Right ventricle myocardium superior (tissue), 1 donor: Measurements from ENCODE around the gene MDFIC2. TPM values are rescaled to one million over a fixed set of nuclear protein-coding genes. Genes with fewer than 3 reads are reported as not detected.
"Not testable (repeated sequence)": the region's sequence is repeated elsewhere in the genome, so short reads cannot be mapped to it uniquely, and the experiment has no call there.

Experiments
- ATAC-seq: fragments of 200-7000 bp; cut with Tn5 transposase; one replicate; pipeline ENCODE4 v1.9.1; 2020; ENCODE audit warnings: mild to moderate bottlenecking; ENCODE audit not compliant: poor library complexity
- DNase-seq: peaks from one replicate; pipeline ENCODE4 v3.0.0-alpha.2; 2020
- intact Hi-C: fragments of 100-400 bp; cut with DNase I; formaldehyde crosslinking; loops from one replicate; pipeline ENCODE4 v1.11.2; 2022
- total RNA-seq: library from RNA; stranded (reverse); fragmentation: NEBNext Ultra II Directional; extraction: Animal tissue kit (Norgen Biotek cat#: 25700); gene quantifications from one replicate; pipeline ENCODE4 v1.2.1, GENCODE V29; 2021
- donor health status: DM: no; HTN: yes; CAD: no; lungs with severe emphysema.

Gene MDFIC2
- total RNA-seq, 1 donor from 2014 or later: not detected

DNA sequence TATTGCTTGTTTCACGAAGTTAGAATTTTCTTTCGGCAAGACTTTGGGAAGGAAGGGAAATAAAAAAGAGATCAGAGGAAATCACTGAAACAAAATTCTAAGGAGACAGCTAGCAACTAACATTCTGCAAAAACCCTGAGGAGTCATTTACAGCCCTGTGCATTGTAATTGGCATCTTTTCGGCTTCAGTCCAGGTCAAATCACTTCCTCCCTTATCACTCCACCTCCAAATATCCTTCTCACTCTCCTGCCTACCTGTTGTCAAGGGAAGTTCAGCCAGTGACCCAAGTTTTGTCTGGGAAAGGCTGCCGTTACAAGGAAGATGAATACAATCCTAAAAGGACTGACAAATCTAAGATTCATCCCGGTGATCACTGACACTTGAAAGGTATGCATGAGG is 39.6 kb downstream of the MDFIC2 start:
- intact Hi-C loops: no loop called here
- no peak for DNase-seq
- ATAC-seq: no peak

DNA sequence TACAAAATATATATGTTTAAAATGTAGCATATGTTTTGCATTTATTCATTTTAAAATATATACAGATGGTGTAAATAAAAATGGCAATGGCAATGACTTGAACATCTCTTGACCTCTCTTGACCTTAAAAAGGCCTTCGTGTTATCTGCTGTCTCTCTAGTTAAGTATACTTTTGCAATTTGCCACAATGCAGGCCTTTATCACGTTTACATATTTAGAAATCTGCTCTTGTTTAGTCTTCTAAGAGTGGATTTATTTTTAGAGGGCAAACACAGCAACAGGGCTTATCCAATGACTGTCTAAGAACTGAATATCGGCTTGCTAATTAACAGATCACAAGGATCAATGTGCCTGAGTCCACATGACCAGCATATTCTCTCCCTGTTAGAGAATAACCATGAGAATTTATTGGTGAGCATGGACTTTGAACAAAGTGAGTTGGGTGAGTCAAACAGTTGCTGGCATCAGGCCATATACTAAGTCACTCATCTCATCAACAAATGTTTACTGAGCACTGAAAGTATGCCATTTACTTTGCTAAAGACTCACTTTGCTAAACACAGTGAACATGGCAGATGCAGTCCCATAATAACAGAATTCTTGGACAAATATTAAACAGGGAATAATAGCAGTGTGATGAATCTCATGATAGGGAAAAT is 48.2 kb downstream of the MDFIC2 start:
- no peak for DNase-seq
- intact Hi-C loops: no loop called here
- ATAC-seq: peak; percentile 31

DNA sequence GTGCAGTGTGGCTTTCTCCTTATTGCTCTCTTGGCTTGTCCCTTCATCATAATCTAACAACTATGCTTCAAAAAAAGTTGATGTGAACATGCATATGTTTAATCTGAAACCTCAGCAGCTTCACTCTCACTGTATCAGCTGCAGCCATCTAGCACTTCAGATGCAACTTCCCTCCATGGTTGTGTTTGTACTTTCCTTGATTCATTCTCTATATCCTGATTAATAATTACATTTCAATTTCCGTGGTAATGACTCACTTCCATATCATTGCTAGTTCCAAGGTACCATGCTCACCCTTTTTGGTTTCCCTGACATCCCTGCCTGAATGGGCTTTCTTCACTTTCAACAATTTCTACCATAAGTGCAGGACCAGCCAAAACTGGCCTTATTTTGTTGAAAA is 51.2 kb downstream of the MDFIC2 start:
- DNase-seq: no peak
- intact Hi-C loops: no loop called here
- ATAC-seq: no peak

DNA sequence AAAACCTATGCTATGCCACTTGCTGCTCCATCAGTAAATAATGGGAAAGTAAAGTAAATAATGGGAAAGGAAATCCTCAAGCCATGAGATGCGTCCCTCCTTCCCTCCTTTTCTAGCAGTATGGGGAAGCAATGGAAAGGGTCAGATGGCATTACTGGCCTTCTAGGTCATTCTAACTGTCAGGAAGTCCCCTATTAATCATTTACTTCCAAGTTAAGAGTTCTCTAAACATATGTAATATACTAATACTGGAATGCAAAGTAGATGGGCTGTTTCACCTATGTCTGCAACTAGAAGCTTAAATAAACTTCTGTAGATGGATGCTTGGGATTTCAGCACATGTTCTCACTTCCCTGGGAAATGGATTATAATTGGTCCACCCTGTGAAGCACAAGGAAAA is 55.9 kb downstream of the MDFIC2 start:
- intact Hi-C loops: no loop called here
- no peak for ATAC-seq
- DNase-seq: no peak

DNA sequence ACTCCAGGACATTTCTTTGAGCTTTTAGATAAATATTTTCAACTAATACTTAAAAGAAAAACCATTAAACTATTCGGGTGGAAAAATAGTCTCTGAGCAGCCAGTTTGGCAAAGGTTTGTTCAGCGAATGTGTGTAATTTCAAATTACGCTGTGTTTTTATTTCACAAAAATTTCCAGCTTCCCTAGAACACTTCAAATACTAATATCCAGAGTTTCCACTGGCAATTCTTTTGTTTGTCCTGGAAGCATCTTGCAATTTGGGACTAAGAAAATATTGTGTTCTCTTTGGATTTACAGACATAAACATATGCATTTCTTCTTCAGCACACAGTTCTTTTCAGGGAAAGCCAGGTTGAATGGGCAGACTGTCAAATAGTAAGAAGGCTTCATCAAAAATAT is 61.9 kb downstream of the MDFIC2 start:
- intact Hi-C loops: no loop called here
- no peak for ATAC-seq
- DNase-seq: no peak

DNA sequence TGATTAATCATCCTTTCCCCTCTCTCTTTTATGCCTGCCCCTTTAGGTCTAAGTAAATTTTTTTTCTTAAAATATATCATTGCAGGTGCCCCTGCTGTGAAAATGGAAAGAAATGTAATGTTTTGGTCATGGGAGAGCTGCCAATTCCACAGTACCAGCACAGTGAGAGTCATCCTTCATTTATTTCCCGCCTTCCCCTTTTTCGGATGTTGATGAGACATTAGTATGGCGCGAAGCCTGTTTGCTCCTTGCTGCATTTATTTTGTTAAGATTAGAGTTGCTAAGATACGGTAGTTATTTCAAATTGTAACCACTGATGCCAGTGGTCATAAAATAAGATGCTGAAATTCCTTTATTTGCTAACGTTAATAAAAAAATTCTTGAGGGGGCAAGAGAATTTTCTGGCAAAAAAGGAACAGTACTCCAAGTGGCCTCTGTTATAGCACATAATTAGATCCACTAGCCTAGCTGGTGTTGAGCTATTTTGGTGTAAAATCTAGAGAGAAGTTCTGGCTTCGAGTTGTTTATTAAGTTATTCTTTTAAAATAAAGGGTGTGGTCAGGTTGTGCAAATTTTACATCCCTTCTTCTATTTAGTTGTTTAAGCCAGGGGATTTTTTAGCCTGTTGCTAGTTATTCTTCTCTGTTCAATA is 62.8 kb downstream of the MDFIC2 start:
- DNase-seq: no peak
- no peak for ATAC-seq
- intact Hi-C loops: no loop called here

DNA sequence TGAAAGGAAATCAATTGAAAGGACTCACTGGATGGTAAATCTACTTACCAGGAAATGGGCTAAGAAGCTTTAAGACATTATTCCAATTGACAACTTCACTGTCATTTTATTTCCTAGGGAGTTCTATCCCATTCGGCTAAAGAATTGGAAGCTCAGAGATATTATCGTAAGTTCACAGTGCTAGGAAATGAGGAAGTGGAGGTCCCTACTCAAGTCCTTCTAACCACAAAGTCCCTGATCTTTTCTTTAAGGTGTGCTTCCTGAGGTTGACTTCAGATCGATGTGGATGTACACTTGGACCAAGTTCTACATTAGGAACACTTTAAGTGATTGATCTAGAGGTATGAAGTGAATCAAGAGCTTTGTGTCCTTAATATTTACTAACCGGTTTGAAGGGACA is 63.6 kb downstream of the MDFIC2 start:
- DNase-seq (no peak), ATAC-seq (no peak)
- intact Hi-C loops: no loop called here

DNA sequence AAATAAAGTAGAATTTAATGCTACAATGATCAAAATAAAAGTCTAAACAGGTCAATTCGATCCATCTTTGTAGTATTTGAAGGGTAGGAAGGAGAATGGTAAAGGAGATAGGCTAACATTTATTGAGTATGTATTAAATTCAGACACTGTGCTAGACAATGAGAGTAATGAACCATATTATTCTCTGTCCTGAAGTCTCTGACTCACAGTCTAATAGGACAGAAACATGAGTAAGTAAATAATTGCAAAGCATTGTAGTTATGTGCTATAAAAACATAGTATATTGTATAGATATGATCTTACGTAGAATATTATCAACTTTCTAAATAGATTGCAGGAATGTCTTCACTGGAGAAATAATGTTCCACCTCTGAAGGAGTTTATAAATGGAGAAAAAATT is 64.5 kb downstream of the MDFIC2 start:
- DNase-seq (no peak), ATAC-seq (no peak)
- intact Hi-C loops: no loop called here

DNA sequence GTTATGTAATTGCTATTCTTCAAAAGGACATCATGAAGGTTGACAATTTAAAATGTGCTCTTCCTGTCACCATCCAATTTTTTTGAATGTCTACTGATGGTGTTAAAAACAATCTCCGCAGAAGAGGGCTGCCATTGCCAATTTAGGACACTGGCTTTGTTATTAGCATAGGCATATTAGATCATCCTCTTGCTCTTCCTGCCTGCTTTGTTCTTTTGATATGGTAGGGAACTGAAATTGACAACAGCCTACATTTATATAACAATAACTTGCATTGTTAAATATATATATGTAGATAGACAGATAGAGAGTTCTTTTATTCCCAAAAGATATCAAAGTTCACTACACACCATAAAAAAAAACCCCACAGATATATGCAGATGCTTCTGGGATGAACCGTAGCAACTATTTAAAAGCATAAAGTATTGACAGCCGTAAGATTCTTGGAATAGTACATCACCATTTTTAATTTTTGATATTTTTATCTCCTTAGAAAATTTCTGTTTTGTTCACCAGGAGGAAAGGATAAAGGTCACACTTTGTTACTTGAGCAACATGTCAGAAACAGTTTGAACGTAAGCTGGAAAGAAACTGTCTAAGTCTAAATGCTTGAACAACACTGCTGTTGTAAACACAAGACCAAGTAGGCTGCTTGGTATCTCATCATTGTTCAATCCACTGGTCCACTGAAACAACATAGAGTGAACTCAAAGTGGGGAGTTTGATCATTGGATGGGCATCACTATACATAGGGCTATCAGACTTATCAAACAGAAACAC is 66.5 kb downstream of the MDFIC2 start:
- intact Hi-C loops: no loop called here
- ATAC-seq (no peak), DNase-seq (no peak)

DNA sequence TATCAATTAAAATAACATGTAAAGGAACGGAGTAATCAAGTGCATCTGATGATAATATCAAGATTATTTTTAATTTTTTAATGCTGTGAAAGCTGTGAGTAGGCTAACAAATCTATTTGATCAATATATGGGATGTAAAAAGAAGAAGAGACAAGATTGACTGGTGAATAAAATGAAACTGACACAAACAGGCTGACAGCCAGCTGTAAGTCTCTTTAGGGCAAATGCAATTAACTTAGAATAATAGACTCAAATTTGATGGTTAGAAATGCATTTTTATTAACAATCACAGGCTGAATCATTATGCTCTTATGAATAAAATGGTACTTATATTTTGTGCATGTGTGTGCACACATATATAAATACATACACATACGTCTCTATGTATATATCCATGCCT is 68.0 kb downstream of the MDFIC2 start:
- ATAC-seq (no peak), DNase-seq (no peak)
- intact Hi-C loops: no loop called here

DNA sequence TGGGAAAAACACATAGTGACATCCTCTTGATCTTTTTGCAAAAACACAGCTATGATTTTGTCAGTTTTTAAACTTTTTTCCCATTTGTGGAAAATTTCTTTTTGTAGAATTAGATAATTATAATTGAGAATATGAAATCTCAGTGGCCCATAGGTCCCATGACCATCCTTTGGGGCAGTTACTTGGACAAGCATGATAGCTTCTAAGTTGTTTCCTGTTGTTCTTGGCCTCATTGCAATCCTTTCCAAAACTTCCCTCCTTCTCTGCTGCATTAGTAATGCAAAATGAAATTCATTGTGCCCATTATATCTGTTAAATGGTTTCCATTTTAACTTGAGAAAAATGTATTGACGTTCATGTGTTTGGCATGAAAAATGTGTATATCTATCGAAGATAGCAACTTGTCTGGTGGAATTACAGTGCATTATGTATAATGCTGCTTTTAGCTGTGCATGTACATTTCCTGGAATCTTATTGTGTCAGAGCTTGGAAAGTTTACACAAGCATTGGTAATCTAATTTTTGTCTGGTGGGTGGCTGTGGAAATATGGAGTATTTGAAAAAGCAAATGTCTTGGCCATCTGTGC is 70.0 kb downstream of the MDFIC2 start:
- ATAC-seq: peak; percentile 48
- DNase-seq: no peak
- intact Hi-C loops: no loop called here

DNA sequence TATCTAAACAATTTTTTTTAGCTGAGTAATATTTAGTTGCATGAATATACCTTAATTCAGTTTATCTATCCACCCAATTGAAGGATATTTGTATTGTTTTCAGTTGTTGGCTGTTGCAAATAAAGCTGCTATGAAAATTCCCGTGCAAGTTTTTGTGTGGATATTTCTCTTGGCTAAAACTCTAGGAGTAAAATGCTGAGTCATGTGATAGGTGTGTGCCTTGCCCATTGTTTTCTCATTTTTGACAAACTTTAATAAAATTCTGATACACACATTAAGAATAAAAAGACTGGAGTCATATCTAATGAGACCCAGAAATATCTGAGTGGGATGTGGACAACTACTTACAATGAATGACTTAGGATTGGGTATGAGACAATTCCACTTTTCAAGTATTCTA is 78.6 kb downstream of the MDFIC2 start:
- no peak for DNase-seq
- intact Hi-C loops: no loop called here
- no peak for ATAC-seq

DNA sequence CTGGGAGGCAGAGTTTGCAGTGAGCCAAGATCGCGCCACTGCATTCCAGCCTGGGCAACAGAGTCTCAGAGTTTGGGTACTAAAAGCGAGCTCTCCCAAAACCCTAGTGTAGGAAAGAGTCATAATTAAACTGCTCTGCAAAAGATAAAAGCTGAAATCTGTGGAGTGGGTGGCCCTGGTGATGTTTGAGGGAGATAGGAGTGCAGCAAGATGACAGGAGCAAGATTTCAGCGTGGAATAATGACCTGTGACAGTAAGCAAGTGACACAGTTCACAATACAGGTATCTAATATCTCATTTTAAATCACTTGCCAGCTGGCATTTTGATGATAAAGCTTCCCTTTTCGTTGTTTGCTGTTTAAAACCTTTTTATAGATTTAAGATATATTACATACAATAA is 79.3 kb downstream of the MDFIC2 start:
- no peak for ATAC-seq
- intact Hi-C loops: no loop called here

DNA sequence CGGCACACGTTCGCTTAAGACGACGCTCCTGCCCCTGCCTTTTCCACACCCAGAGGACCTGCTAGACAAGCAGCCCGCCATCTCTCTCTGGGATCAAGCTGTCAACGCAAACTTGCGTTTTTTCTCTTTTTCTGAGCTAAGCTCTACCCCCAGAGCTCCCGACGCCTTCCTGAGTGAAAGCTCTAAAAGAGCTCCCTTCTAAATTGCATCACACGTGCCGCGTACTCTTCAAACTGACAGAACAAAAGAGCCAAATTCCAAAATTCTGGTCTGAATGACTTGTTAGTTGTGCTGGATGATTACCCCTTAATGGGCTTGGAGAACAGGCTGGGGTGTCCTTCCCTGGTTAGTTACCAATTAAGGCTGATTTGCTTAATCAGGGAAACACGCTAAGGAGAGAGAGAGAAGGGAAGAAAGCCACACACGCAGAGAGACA is 81.2 kb downstream of the MDFIC2 start:
- intact Hi-C loops: no loop called here
- no peak for DNase-seq
- ATAC-seq: no peak

More for the DNA sequence above, 79.3 kb downstream of the MDFIC2 start:
- no peak for DNase-seq

DNA sequence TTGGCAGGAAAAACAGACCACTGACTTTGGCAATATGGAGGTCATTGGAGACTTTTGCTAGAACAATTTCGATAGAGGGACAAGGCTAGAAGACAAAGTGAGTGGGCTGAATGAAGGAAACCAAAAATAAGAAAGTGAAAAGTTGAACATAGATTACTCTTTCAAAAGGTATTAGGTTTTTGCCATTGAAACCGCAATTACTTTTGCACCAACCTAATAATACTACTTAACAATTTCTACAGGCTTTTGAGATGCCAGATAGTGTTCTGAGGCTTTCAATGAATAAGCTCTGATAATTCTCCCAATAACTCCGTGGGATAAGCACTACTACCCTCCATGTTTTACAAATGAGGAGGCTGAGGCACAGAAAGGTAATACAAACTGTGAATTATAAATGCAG is 85.0 kb downstream of the MDFIC2 start:
- intact Hi-C loops: no loop called here
- no peak for DNase-seq
- ATAC-seq: no peak

DNA sequence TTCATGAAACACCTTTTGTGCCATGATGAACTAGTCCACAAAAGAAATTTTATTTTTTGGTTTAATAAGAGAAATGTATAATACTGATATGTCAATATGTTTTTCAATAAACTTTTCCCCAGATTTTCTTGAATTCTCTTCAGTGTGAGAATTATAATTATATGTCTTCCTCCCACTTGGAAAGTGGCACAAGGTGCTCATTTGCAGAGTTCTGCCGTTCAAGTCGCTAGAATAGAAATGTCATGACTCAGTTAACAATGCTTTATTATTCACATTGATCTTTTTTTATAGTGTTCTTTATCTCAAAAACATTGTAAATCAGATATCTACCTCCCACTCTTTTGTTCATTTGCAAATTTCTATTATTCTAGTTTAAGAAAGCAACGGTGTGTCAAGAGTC is 87.3 kb downstream of the MDFIC2 start:
- ATAC-seq (no peak), DNase-seq (no peak)
- intact Hi-C loops: no loop called here

DNA sequence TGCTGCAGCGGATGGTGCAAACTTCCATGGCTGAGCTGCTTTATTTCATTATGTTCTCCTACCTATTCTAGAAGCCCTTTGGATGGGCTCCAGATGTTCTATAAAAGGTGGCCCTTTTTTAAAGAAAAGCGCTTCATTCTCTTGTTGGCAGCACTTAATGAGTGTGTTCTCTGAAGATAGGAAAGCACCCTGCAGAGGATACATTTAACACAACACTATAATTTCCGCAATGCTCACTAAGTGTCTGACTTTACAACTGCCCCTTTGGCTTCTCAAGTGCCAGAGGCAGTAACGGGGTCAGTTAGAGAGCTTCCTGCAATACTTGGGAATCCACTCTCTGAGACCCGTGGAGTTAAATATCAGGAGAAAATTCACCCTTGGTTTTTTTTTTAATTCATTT is 88.1 kb downstream of the MDFIC2 start:
- intact Hi-C loops: no loop called here
- ATAC-seq (no peak), DNase-seq (no peak)

DNA sequence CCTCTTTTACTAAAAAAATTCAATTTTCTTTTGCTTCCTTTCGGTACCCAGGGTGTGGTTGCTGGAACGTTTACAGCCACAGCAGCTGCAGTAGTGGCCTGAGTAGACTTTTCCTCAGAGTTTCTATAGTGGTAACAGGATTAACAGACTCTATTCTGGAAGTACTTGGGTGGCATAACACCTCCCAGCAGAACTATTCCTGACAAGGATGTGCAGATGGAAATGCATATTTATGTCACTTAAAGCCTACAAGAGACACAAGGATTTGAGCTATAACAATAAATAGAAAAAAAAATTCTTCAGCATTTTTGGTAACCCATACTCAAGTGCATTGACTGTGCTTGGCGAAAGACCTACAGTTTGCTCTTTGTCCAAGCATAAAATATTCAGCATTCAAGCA is 94.0 kb downstream of the MDFIC2 start:
- ATAC-seq (no peak), DNase-seq (no peak)
- intact Hi-C loops: no loop called here

DNA sequence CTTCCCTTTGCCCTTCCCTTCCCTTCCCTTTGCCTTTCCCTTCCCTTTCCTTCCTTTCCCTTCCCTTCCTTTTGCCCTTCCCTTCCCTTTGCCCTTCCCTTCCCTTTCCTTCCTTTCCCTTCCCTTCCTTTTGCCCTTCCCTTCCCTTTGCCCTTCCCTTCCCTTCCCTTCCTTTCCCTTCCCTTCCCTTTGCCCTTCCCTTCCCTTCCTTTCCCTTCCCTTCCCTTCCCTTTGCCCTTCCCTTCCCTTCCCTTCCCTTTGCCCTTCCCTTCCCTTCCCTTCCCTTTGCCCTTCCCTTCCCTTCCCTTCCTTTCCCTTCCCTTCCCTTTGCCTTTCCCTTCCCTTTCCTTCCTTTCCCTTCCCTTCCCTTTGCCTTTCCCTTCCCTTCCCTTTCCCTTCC is 101.2 kb downstream of the MDFIC2 start:
- intact Hi-C loops, ATAC-seq, DNase-seq: not testable (repeated sequence)

DNA sequence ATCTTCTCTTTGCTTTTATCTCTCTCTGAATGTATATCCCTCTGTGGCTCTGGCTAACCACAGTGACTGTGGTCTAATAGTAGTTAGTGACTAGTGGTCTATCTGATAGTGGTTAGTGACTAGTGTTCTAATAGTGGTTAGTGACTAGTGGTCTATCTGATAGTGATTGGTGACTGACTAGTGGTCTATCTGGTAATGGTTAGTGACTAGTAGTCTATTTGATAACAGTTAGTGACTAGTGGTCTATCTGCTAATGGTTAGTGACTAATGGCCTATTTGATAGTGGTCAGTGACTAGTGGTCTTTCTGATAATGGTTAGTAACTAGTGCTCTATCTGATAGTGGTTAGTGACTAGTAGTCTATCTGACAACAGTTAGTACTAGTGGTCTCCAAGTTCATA is 110.5 kb downstream of the MDFIC2 start:
- ATAC-seq (no peak), DNase-seq (no peak)
- intact Hi-C loops: no loop called here
